Tibial artery (tissue), 4 donors: ENCODE data around the gene MYO10.
A peak's percentile ranks its signal among the peaks of the same experiment; 100 is the strongest.

Experiments
- DNase-seq, 2 donors: peaks; one replicate each; pipeline ENCODE4 v3.0.0-alpha.2; 2019
- H3K27ac ChIP-seq, 2 donors: fragments of 200-600 bp; sonication (generic) in 1 of 2; 1 replicate in 1 of 2; 2 replicates in 1 of 2; pipeline ENCODE4 v1.5.1; 2018 to 2019; ENCODE audit warnings: mild to moderate bottlenecking in 1 of 2
- H3K27me3 ChIP-seq, 2 donors: fragments of 200-600 bp; sonication (generic) in 1 of 2; one replicate each; pipeline versions ENCODE4 v1.5.1 to v1.6.0; 2016 to 2019
- H3K36me3 ChIP-seq, 3 donors: fragments of 200-600 bp; sonication (generic) in 2 of 3; one replicate each; pipeline ENCODE4 v1.5.1; 2016 to 2019; ENCODE audit warnings: mild to moderate bottlenecking in 2 of 3
- H3K4me1 ChIP-seq, 4 donors: fragments of 200-600 bp; sonication (generic) in 2 of 4; 1 replicate in 3 of 4; 2 replicates in 1 of 4; pipeline ENCODE4 v1.5.1; 2016 to 2019
- H3K4me3 ChIP-seq, 2 donors: fragments of 200-600 bp; sonication (generic) in 1 of 2; 1 replicate in 1 of 2; 2 replicates in 1 of 2; pipeline ENCODE4 v1.5.1; 2018 to 2019; ENCODE audit warnings: mild to moderate bottlenecking in 2 of 2
- H3K9me3 ChIP-seq, 3 donors: fragments of 200-600 bp; sonication (generic) in 1 of 3; one replicate each; pipeline ENCODE4 v1.5.1; 2016 to 2019
- CTCF ChIP-seq, 2 experiments: fragments of 200-600 bp in 1 of 2; fragments of 450-650 bp in 1 of 2; IDR thresholded peaks; one replicate each; pipeline ENCODE4 v1.5.1; 2017 to 2019; ENCODE audit warnings: antibody characterized with exemption in 2 of 2, mild to moderate bottlenecking in 1 of 2, moderate library complexity in 1 of 2
- intact Hi-C: fragments of 100-400 bp; cut with DNase I; formaldehyde crosslinking; loops from one replicate; pipeline ENCODE4 v1.15.0; 2023; ENCODE audit warnings: low total_unique reads

MYO10 gene

GRCh38 chr5:16865151-16865550 lies 70.9 kb downstream of the MYO10 start:
- H3K9me3 ChIP-seq, result no peaks in the 10 kb centered on the region
- no peak for TF ChIP-seq CTCF (IDR thresholded peaks at IDR 0.05)

GRCh38 chr5:16864631-16865131 lies 71.4 kb downstream of the MYO10 start:
- H3K27me3 ChIP-seq, result no peaks in the 10 kb centered on the region
- no peaks in the 10 kb centered on the region for H3K9me3 ChIP-seq
- no peak for DNase-seq
- peaks cover 0 to 65% (median 25%) of the 10 kb centered on the region in 4 donors for H3K4me1 ChIP-seq
- peak overlapping the region; percentile 21 to 77 for H3K27ac ChIP-seq
- no peak for TF ChIP-seq CTCF (IDR thresholded peaks at IDR 0.05)
- intact Hi-C loops, result loop anchor here (10.0 kb wide), 1 partner anchor 70 kb away; the partner anchor contains the start of gene MYO10
- H3K36me3 ChIP-seq, result no peaks in the 10 kb centered on the region
- no peak overlapping the region for H3K4me3 ChIP-seq

More at GRCh38 chr5:16865151-16865550, 70.9 kb downstream of the MYO10 start:
- intact Hi-C loops, result loop anchor here (10.0 kb wide), 1 partner anchor 70 kb away; the partner anchor contains the start of gene MYO10
- peak overlapping the region; percentile 21 to 77 for H3K27ac ChIP-seq
- H3K4me1 ChIP-seq, result peaks cover 0 to 68% (median 27%) of the 10 kb centered on the region in 4 donors
- H3K36me3 ChIP-seq, result no peaks in the 10 kb centered on the region
- H3K27me3 ChIP-seq, result no peaks in the 10 kb centered on the region
- H3K4me3 ChIP-seq, result no peak overlapping the region
- no peak for DNase-seq

- H3K9me3 ChIP-seq, result no peaks in the 10 kb centered on the region
- intact Hi-C loops, result loop anchor here (10.0 kb wide), 1 partner anchor 71 kb away; the partner anchor contains the start of gene MYO10
Measured at GRCh38 chr5:16863469-16863946, 72.6 kb downstream of the MYO10 start.

GRCh38 chr5:16862777-16863176 lies 73.3 kb downstream of the MYO10 start:
- Histone ChIP-seq H3K9me3 (no peaks in the 10 kb centered on the region), H3K4me3 (no peak overlapping the region), H3K27ac (peak overlapping the region in 1 of 2 donors; percentile 77), H3K4me1 (peaks cover 0 to 51% (median 25%) of the 10 kb centered on the region in 4 donors), H3K36me3 (peaks cover 0 to 7% (median 0%) of the 10 kb centered on the region in 3 donors), H3K27me3 (no peaks in the 10 kb centered on the region)
- DNase-seq, result no peak
- TF ChIP-seq CTCF (IDR thresholded peaks at IDR 0.05), result no peak
- intact Hi-C loops, result loop anchor here (10.0 kb wide), 1 partner anchor 72 kb away; the partner anchor contains the start of gene MYO10

More at GRCh38 chr5:16863469-16863946, 72.6 kb downstream of the MYO10 start:
- no peak for TF ChIP-seq CTCF (IDR thresholded peaks at IDR 0.05)
- no peaks in the 10 kb centered on the region for H3K27me3 ChIP-seq
- peaks cover 0 to 58% (median 25%) of the 10 kb centered on the region in 4 donors for H3K4me1 ChIP-seq
- no peak for DNase-seq
- no peak overlapping the region for H3K4me3 ChIP-seq
- H3K27ac ChIP-seq, result peak overlapping the region; percentile 21 to 77
- H3K36me3 ChIP-seq, result peaks cover 0 to 7% (median 0%) of the 10 kb centered on the region in 3 donors

GRCh38 chr5:16859346-16859745 lies 76.7 kb downstream of the MYO10 start:
- Histone ChIP-seq H3K4me3 (no peak overlapping the region), H3K36me3 (peaks cover 0 to 7% (median 0%) of the 10 kb centered on the region in 3 donors), H3K9me3 (no peaks in the 10 kb centered on the region), H3K27ac (no peak overlapping the region), H3K27me3 (no peaks in the 10 kb centered on the region), H3K4me1 (peaks cover 0 to 19% (median 7%) of the 10 kb centered on the region in 4 donors)
- no peak for TF ChIP-seq CTCF (IDR thresholded peaks at IDR 0.05)
- DNase-seq, result no peak
- intact Hi-C loops, result no loop called here
